ENCODE results near the gene BIVM. TPM values are rescaled to one million over a fixed set of nuclear protein-coding genes. Genes with fewer than 3 reads are reported as not detected.

Gene BIVM
- total RNA-seq, 1 experiment from 2014 or later, result 14.9 TPM

- no peak overlapping the region for H3K4me3 Mint-ChIP-seq (ENCODE audit: unreplicated experiment)
- no peak overlapping the region for H3K4me3 ChIP-seq (ENCODE audit: low read depth, low read length)
- ChIA-PET POLR2A (no interaction called here), CTCF (no interaction called here)
- H3K4me1 Mint-ChIP-seq (ENCODE audit: low read depth, unreplicated experiment), result peaks cover 8% of the 10 kb centered on the region
- H3K4me1 ChIP-seq, result peaks cover 7% of the 10 kb centered on the region
- H3K27me3 Mint-ChIP-seq (ENCODE audit: insufficient read depth, unreplicated experiment), result no peaks in the 10 kb centered on the region
- no peak for DNase-seq
- no peak overlapping the region for H3K27ac Mint-ChIP-seq (ENCODE audit: unreplicated experiment)
- BruUV-seq (replicated peaks), result no TSS peak
- no peaks in the 10 kb centered on the region for H3K9me3 ChIP-seq
- intact Hi-C loops (cut with micrococcal nuclease; ENCODE audit: unreplicated experiment), result no loop called here
- peaks cover 8% of the 10 kb centered on the region for H3K9me3 Mint-ChIP-seq (ENCODE audit: unreplicated experiment)
- H3K27me3 ChIP-seq (replicated peaks; ENCODE audit: control insufficient read depth, insufficient read depth, low read length), result no peaks in the 10 kb centered on the region
- peaks cover 6% of the 10 kb centered on the region for H3K36me3 Mint-ChIP-seq (ENCODE audit: insufficient read depth, unreplicated experiment)
- H3K36me3 ChIP-seq (ENCODE audit: control insufficient read depth, insufficient read depth, low read length), result no peaks in the 10 kb centered on the region
- no peak for TF ChIP-seq CTCF (IDR thresholded peaks at IDR 0.05; ENCODE audit: insufficient read depth in 1 of 2, low read depth in 1 of 2, low read length in 1 of 2, severe bottlenecking in 1 of 2, unreplicated experiment in 1 of 2)
These were observed 13.8 kb downstream of the BIVM start for GRCh38 chr13:102812611-102813287.

GRCh38 chr13:102814025-102814607, 15.2 kb downstream of the BIVM start:
- Mint-ChIP-seq H3K27ac (ENCODE audit: unreplicated experiment) (no peak overlapping the region), H3K36me3 (ENCODE audit: insufficient read depth, unreplicated experiment) (peaks cover 6% of the 10 kb centered on the region)

GRCh38 chr13:102814793-102815192, 15.9 kb downstream of the BIVM start:
- intact Hi-C loops (cut with micrococcal nuclease; ENCODE audit: unreplicated experiment), result no loop called here
- H3K36me3 Mint-ChIP-seq (ENCODE audit: insufficient read depth, unreplicated experiment), result peaks cover 4% of the 10 kb centered on the region
- ChIA-PET POLR2A (no interaction called here), CTCF (no interaction called here)
- DNase-seq, result no peak
- no peaks in the 10 kb centered on the region for H3K27me3 Mint-ChIP-seq (ENCODE audit: insufficient read depth, unreplicated experiment)
- Histone ChIP-seq H3K4me1 (peaks cover 23% of the 10 kb centered on the region), H3K9me3 (no peaks in the 10 kb centered on the region), H3K27me3 (replicated peaks; ENCODE audit: control insufficient read depth, insufficient read depth, low read length) (no peaks in the 10 kb centered on the region), H3K36me3 (ENCODE audit: control insufficient read depth, insufficient read depth, low read length) (no peaks in the 10 kb centered on the region), H3K4me3 (ENCODE audit: low read depth, low read length) (no peak overlapping the region)
- H3K9me3 Mint-ChIP-seq (ENCODE audit: unreplicated experiment), result peaks cover 6% of the 10 kb centered on the region
- no peak for TF ChIP-seq CTCF (IDR thresholded peaks at IDR 0.05; ENCODE audit: insufficient read depth in 1 of 2, low read depth in 1 of 2, low read length in 1 of 2, severe bottlenecking in 1 of 2, unreplicated experiment in 1 of 2)
- no peak overlapping the region for H3K27ac Mint-ChIP-seq (ENCODE audit: unreplicated experiment)
- no TSS peak for BruUV-seq (replicated peaks)
- H3K4me1 Mint-ChIP-seq (ENCODE audit: low read depth, unreplicated experiment), result peaks cover 16% of the 10 kb centered on the region
- H3K4me3 Mint-ChIP-seq (ENCODE audit: unreplicated experiment), result no peak overlapping the region

More at GRCh38 chr13:102814025-102814607, 15.2 kb downstream of the BIVM start:
- Histone ChIP-seq H3K27me3 (replicated peaks; ENCODE audit: control insufficient read depth, insufficient read depth, low read length) (no peaks in the 10 kb centered on the region), H3K36me3 (ENCODE audit: control insufficient read depth, insufficient read depth, low read length) (no peaks in the 10 kb centered on the region), H3K4me1 (peaks cover 20% of the 10 kb centered on the region), H3K9me3 (no peaks in the 10 kb centered on the region), H3K4me3 (ENCODE audit: low read depth, low read length) (no peak overlapping the region)
- intact Hi-C loops (cut with micrococcal nuclease; ENCODE audit: unreplicated experiment), result no loop called here
- Mint-ChIP-seq H3K27me3 (ENCODE audit: insufficient read depth, unreplicated experiment) (no peaks in the 10 kb centered on the region), H3K9me3 (ENCODE audit: unreplicated experiment) (peaks cover 8% of the 10 kb centered on the region), H3K4me3 (ENCODE audit: unreplicated experiment) (no peak overlapping the region), H3K4me1 (ENCODE audit: low read depth, unreplicated experiment) (peaks cover 16% of the 10 kb centered on the region)
- CTCF ChIA-PET, result no interaction called here
- TF ChIP-seq CTCF (IDR thresholded peaks at IDR 0.05; ENCODE audit: insufficient read depth in 1 of 2, low read depth in 1 of 2, low read length in 1 of 2, severe bottlenecking in 1 of 2, unreplicated experiment in 1 of 2), result no peak
- POLR2A ChIA-PET, result no interaction called here
- BruUV-seq (replicated peaks), result no TSS peak
- no peak for DNase-seq
